PC-9 (cell line): Measurements from ENCODE around the gene SCN8A. TPM values are rescaled to one million over a fixed set of nuclear protein-coding genes. Genes with fewer than 3 reads are reported as not detected.

ENCODE experiments used
- BruUV-seq: library from RNA; stranded (reverse); fragments of 400-500 nt; replicated peaks from 2 replicates; lab custom pipeline; 2021; lab: Mats Ljungman, UMichigan
- CTCF ChIA-PET: fragments of 300-600 bp; sonication (Branson Sonifier 250); formaldehyde crosslinking; loops from one replicate; lab custom pipeline; 2022; ENCODE audit warnings: antibody characterized with exemption; lab: Charles Lee
- POLR2A ChIA-PET: fragments of 300-600 bp; sonication (Branson Sonifier 250); formaldehyde crosslinking; loops from one replicate; lab custom pipeline; 2022; ENCODE audit warnings: antibody characterized with exemption; ENCODE audit not compliant: unreplicated experiment; lab: Charles Lee
- DNase-seq, 2 experiments: peaks; one replicate each; pipeline versions ENCODE4 v3.0.0 to v3.0.0-alpha.2; 2015 to 2022; ENCODE audit warnings: mixed read lengths in 1 of 2
- H2AFZ ChIP-seq: fragments of 200-600 bp; sonication (generic); 2 replicates; pipeline ENCODE4 v1.8.1; 2017; ENCODE audit warnings: antibody characterized with exemption
- H3F3A ChIP-seq: fragments of 200-600 bp; sonication (generic); 2 replicates; pipeline ENCODE4 v1.8.1; 2017; ENCODE audit warnings: antibody characterized with exemption, mild to moderate bottlenecking, low read depth; ENCODE audit not compliant: insufficient read depth
- H3K27ac ChIP-seq: fragments of 200-600 bp; sonication (generic); 2 replicates; pipeline ENCODE4 v1.6.1; 2016; ENCODE audit warnings: mixed run types
- H3K27me3 ChIP-seq: fragments of 200-600 bp; sonication (generic); 2 replicates; pipeline ENCODE4 v1.6.1; 2016; ENCODE audit warnings: low read depth, mixed run types; ENCODE audit not compliant: insufficient read depth
- H3K36me3 ChIP-seq: fragments of 200-600 bp; sonication (generic); 2 replicates; pipeline ENCODE4 v1.6.1; 2016; ENCODE audit warnings: low read depth, mixed run types
- H3K4me1 ChIP-seq: fragments of 200-600 bp; sonication (generic); replicated peaks from 2 replicates; pipeline ENCODE4 v1.6.1; 2016; ENCODE audit warnings: mixed run types; ENCODE audit not compliant: insufficient read depth
- H3K4me2 ChIP-seq: fragments of 200-600 bp; sonication (generic); 2 replicates; pipeline ENCODE4 v1.6.1; 2017; ENCODE audit warnings: mixed run types
- H3K4me3 ChIP-seq: fragments of 200-600 bp; sonication (generic); 2 replicates; pipeline ENCODE4 v1.6.1; 2016; ENCODE audit warnings: mixed run types
- H3K79me2 ChIP-seq: fragments of 200-600 bp; sonication (generic); 2 replicates; pipeline ENCODE4 v1.6.1; 2017; ENCODE audit warnings: low read depth, mixed run types
- H3K9me2 ChIP-seq: fragments of 200-600 bp; sonication (generic); 2 replicates; pipeline ENCODE4 v1.8.1; 2017; ENCODE audit warnings: mild to moderate bottlenecking; ENCODE audit not compliant: insufficient read depth
- H3K9me3 ChIP-seq: fragments of 200-600 bp; sonication (generic); 2 replicates; pipeline ENCODE4 v1.8.1; 2016; ENCODE audit warnings: low read depth; ENCODE audit not compliant: insufficient read depth
- H4K20me1 ChIP-seq: fragments of 200-600 bp; sonication (generic); 2 replicates; pipeline ENCODE4 v1.8.1; 2017; ENCODE audit not compliant: insufficient read depth
- CTCF ChIP-seq: fragments of 200-600 bp; sonication (generic); conservative IDR thresholded peaks from 2 replicates; pipeline ENCODE4 v1.6.1; 2017; ENCODE audit warnings: mixed run types, antibody characterized with exemption, mild to moderate bottlenecking, moderate library complexity
- EZH2 ChIP-seq: fragments of 200-600 bp; sonication (generic); IDR thresholded peaks from 2 replicates; pipeline ENCODE4 v1.8.0; 2017; ENCODE audit warnings: antibody characterized with exemption, low read depth
- intact Hi-C: fragments of 100-400 bp; cut with micrococcal nuclease; formaldehyde crosslinking; loops from one replicate; pipeline ENCODE4 v1.10.0; 2022; ENCODE audit not compliant: unreplicated experiment
- total RNA-seq: library from RNA; stranded (reverse); gene quantifications from 2 replicates; pipeline ENCODE4 v1.2.3, GENCODE V29; 2021

Gene SCN8A
- total RNA-seq, 1 experiment from 2014 or later = 0.17 TPM

DNA sequence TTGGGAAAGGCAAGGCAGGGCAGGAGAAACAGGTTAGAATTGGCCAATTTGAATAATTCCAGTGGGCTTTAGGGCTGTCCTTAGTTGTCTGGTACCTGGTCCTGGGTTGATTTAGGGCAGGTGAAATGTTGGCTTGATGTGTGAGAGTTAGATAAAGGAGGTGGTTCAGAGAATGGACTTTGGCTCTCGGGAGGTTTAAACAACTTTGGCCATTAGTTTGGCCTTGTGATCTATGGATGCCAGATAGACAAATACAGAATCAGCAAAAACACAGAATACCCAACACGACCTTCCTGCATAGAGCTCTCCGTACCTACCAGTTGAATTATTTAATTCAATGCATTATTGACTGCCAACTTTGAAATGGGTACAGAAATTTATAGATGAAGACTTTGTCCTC lies 35.1 kb downstream of the SCN8A start:
- ChIA-PET CTCF (no interaction called here), POLR2A (no interaction called here)
- H2AFZ ChIP-seq = no peak overlapping the region
- no peak for TF ChIP-seq EZH2
- TF ChIP-seq CTCF = no peak
- no peaks in the 10 kb centered on the region for H3K9me2 ChIP-seq
- H3F3A ChIP-seq = no peaks in the 10 kb centered on the region
- no peak overlapping the region for H3K27ac ChIP-seq
- no peaks in the 10 kb centered on the region for H4K20me1 ChIP-seq
- intact Hi-C loops = no loop called here
- BruUV-seq = no TSS peak
- H3K27me3 ChIP-seq = peaks cover 23% of the 10 kb centered on the region
- no peak for DNase-seq
- no peak overlapping the region for H3K4me2 ChIP-seq
- H3K4me3 ChIP-seq = no peak overlapping the region
- no peaks in the 10 kb centered on the region for H3K4me1 ChIP-seq
- H3K79me2 ChIP-seq = no peaks in the 10 kb centered on the region
- H3K36me3 ChIP-seq = no peaks in the 10 kb centered on the region
- no peaks in the 10 kb centered on the region for H3K9me3 ChIP-seq

DNA sequence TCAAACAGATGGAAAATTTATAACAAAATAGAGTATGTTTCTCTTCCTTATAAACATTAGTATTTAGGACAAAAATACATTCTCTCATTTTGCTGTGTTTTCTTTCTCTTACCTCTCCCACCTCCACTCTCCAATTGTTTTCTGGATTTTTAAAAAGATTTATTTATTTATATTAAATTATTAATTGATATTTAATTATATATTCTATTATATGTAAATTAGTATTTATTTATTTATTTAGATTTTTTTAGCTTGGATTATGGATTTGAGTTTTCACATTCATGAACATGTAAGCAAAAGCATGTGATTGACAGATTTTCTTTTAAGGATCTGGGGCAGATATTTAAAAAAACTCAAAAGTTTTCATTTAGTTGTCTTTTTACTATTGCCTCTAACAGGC lies 35.6 kb downstream of the SCN8A start:
- no peaks in the 10 kb centered on the region for H3K9me3 ChIP-seq
- no peak overlapping the region for H3K4me3 ChIP-seq
- no peak overlapping the region for H3K4me2 ChIP-seq
- no peaks in the 10 kb centered on the region for H3K4me1 ChIP-seq
- no peak overlapping the region for H2AFZ ChIP-seq
- BruUV-seq = no TSS peak
- H3K36me3 ChIP-seq = no peaks in the 10 kb centered on the region
- CTCF ChIA-PET = no interaction called here
- H3K79me2 ChIP-seq = no peaks in the 10 kb centered on the region
- intact Hi-C loops = no loop called here
- H3K27ac ChIP-seq = no peak overlapping the region
- no peak for DNase-seq
- H3K9me2 ChIP-seq = no peaks in the 10 kb centered on the region
- POLR2A ChIA-PET = no interaction called here
- no peaks in the 10 kb centered on the region for H3F3A ChIP-seq
- TF ChIP-seq EZH2 (no peak), CTCF (no peak)
- no peaks in the 10 kb centered on the region for H4K20me1 ChIP-seq
- H3K27me3 ChIP-seq = peaks cover 23% of the 10 kb centered on the region

DNA sequence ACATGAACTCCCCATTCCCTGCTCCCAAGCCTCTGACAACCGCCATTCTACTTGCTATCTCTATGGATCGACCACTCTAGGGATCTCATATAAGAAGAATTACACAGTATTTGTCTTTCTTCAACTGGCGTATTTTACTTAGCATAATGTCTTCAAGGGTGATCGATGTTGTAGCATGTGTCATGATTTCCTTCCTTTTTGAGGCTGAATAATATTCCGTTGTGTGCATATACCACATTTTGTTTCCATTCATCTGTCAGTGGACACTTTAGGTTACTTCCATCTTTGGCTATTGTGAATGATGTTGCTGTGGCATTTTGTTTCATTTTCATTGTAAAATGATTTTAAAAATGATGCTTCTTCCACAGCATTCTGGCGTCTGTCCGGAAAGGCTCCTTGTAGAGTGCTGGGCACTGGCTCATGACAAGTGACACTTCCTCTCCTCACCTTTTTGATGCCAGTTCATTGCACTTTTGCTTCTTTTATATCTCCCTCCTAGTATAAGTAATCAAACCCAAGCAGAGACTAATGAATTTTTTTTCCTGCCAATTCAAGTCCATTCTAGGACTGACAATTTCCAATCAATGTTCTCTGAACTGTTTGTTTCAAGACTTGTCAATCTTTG lies 39.3 kb downstream of the SCN8A start:
- Histone ChIP-seq H3K4me2 (no peak overlapping the region), H4K20me1 (no peaks in the 10 kb centered on the region), H2AFZ (no peak overlapping the region), H3K4me1 (no peaks in the 10 kb centered on the region), H3K9me3 (no peaks in the 10 kb centered on the region; the same call in 1 of the 2 replicates), H3K4me3 (no peak overlapping the region), H3K79me2 (no peaks in the 10 kb centered on the region), H3F3A (no peaks in the 10 kb centered on the region), H3K9me2 (no peaks in the 10 kb centered on the region), H3K36me3 (no peaks in the 10 kb centered on the region), H3K27me3 (peaks cover 27% of the 10 kb centered on the region), H3K27ac (no peak overlapping the region)
- ChIA-PET POLR2A (no interaction called here), CTCF (no interaction called here)
- BruUV-seq = no TSS peak
- intact Hi-C loops = no loop called here
- DNase-seq = no peak
- TF ChIP-seq CTCF (no peak), EZH2 (no peak)
